BLaER1 treated with 17β-estradiol and CSF1 and Interleukin-3, amounts not matched to agents 10 nM and 100 nM (cell line): ENCODE measurements around the gene SETD3.
A peak's percentile ranks its signal among the peaks of the same experiment; 100 is the strongest.

Experiments
- H3K27ac ChIP-seq, 11 experiments: shearing (Covaris generic); formaldehyde crosslinking; 2 replicates each; pipeline ENCODE4 v1.8.1; 2022
- H3K27me3 ChIP-seq, 11 experiments: shearing (Covaris generic); formaldehyde crosslinking; 2 replicates each; pipeline ENCODE4 v1.8.1; 2022
- H3K36me3 ChIP-seq, 11 experiments: shearing (Covaris generic); formaldehyde crosslinking; 2 replicates each; pipeline ENCODE4 v1.8.1; 2022
- H3K4me1 ChIP-seq, 10 experiments: shearing (Covaris generic); formaldehyde crosslinking; 2 replicates each; pipeline ENCODE4 v1.8.1; 2022
- H3K4me2 ChIP-seq, 11 experiments: shearing (Covaris generic); formaldehyde crosslinking; 2 replicates each; pipeline ENCODE4 v1.8.1; 2022
- H3K4me3 ChIP-seq, 10 experiments: shearing (Covaris generic); formaldehyde crosslinking; 2 replicates each; pipeline ENCODE4 v1.8.1; 2022
- H3K9ac ChIP-seq, 11 experiments: shearing (Covaris generic); formaldehyde crosslinking; 2 replicates each; pipeline ENCODE4 v1.8.1; 2022
- H3K9me3 ChIP-seq, 11 experiments: shearing (Covaris generic); formaldehyde crosslinking; replicated peaks in 1 of 11; 2 replicates each; pipeline ENCODE4 v1.8.1; 2022
- H4K20me1 ChIP-seq, 11 experiments: shearing (Covaris generic); formaldehyde crosslinking; 2 replicates each; pipeline ENCODE4 v1.8.1; 2022
- Cebpa-rat ChIP-seq, 11 experiments: shearing (Covaris generic); IDR thresholded peaks; 2 replicates each; pipeline ENCODE4 v1.8.1; 2022

The SETD3 gene

DNA sequence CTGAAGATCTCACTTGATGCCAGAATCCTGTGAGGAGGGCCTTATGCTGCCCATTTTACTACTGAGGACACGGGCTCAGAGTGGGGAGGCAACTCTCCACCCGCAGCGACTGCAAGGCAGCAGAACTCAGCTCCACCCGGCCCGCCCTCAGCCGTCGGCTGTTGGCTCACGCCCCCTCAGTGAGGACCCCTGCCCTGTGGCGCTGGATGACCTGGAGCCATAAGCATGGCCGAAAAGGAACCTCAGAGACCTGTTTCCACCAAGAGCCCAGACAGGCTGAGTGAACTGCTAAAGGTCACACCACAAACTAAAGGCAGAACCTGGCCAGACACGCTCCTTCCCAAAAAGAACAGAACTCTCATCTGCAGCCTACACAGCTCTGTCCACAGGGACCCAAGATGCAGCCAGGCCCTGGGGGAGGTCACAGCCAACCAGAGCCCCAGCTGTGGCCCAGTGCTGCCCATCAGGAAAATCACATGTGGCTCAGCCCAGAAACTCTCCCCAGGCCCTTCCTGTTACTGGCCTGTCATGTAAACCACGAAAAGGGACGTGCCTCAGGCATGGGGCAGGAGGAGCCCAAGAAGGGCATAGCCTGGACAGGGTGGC is 33.4 kb upstream of the SETD3 start:
- Histone ChIP-seq H3K36me3 (peaks cover 35 to 58% (median 49%) of the 10 kb centered on the region in 11 experiments), H3K4me2 (peak overlapping the region in 4 of 11 experiments; percentile 6 to 64 (median 34); a peak in 7 of 22 replicates)

DNA sequence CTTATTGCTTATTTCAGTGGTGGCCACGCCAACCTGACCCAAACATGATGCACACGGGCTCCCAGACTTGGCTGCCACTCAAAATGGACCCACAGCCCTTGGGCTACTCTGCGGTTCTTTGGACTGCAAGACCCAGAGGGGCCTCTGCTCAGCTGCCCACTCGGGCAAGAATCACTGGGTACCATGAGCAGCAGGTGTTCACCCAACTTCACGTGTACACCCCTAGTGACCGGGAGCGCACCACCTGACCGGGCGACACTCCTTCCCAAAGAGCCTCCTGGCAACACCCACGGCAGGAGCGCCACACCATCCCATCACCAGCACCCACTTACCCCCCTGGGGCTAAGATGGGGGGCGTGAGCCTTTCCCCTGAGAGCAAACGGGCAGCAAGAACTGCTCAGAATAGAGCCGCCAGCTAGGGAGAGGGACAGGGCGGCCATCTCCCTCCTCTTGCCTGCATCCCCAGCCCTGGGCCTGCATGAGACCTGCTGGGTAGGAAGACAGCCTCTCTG is 32.6 kb upstream of the SETD3 start:
- no peaks in the 10 kb centered on the region for H3K27me3 ChIP-seq
- H3K4me1 ChIP-seq, result peaks cover 13 to 60% (median 38%) of the 10 kb centered on the region in 10 experiments; a peak in 19 of 20 replicates
- peaks cover 43 to 66% (median 57%) of the 10 kb centered on the region in 11 experiments for H3K36me3 ChIP-seq

More for the DNA sequence above, 33.4 kb upstream of the SETD3 start:
- Histone ChIP-seq H3K27me3 (no peaks in the 10 kb centered on the region), H3K9ac (peak overlapping the region in 6 of 11 experiments; percentile 7 to 33 (median 20); a peak in 4 of 22 replicates), H3K4me3 (no peak overlapping the region), H4K20me1 (peaks cover 18 to 97% (median 86%) of the 10 kb centered on the region in 11 experiments; a peak in 21 of 22 replicates), H3K4me1 (peaks cover 13 to 62% (median 41%) of the 10 kb centered on the region in 10 experiments; a peak in 19 of 20 replicates), H3K27ac (no peak overlapping the region; a peak in 1 of 22 replicates), H3K9me3 (no peaks in the 10 kb centered on the region)
- TF ChIP-seq Cebpa-rat (IDR thresholded peaks at IDR 0.05), result no peak

DNA sequence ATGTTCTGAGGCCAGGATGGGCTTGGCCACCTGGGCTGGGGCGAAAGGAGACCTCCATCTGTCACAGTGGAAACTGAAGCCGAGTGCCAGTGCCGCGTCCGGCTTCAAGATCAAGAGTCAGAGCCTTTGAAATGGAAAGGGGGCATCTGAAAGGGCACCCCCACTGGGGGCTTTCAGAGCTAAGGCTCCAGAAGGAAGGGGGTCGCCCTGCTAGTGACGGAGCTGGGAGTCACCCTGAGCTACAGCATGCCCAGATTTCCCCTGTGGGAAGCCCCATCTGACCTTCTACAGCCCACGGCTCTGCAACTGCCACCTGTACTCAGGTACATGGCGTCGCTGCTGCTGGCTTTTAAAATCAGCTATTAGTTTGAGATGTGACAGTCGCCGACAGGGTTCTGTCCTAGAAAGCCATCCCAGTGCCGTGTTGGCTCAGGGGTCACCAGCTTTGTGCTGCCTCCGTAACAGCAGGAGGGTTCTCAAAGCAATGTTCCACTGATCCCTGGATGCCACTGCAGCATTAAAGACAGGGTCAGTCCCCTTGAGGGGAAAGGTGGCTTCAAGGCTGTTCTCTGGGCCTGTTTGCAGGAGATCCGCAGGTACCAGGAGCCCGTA is 32.0 kb upstream of the SETD3 start:
- Histone ChIP-seq H4K20me1 (peaks cover 21 to 97% (median 86%) of the 10 kb centered on the region in 11 experiments; a peak in 21 of 22 replicates), H3K9ac (no peak overlapping the region; a peak in 1 of 22 replicates), H3K4me1 (peaks cover 13 to 55% (median 32%) of the 10 kb centered on the region in 10 experiments; a peak in 19 of 20 replicates), H3K9me3 (no peaks in the 10 kb centered on the region), H3K4me2 (no peak overlapping the region), H3K27ac (no peak overlapping the region), H3K36me3 (peaks cover 49 to 72% (median 63%) of the 10 kb centered on the region in 11 experiments), H3K27me3 (no peaks in the 10 kb centered on the region), H3K4me3 (no peak overlapping the region)
- no peak for TF ChIP-seq Cebpa-rat (IDR thresholded peaks at IDR 0.05)

More for the DNA sequence above, 32.6 kb upstream of the SETD3 start:
- Histone ChIP-seq H3K9ac (peak overlapping the region in 2 of 11 experiments; percentile 18 to 33; a peak in 2 of 22 replicates), H3K4me3 (no peak overlapping the region), H3K27ac (no peak overlapping the region), H3K4me2 (peak overlapping the region in 2 of 11 experiments; percentile 43 to 64; a peak in 4 of 22 replicates), H4K20me1 (peaks cover 21 to 97% (median 87%) of the 10 kb centered on the region in 11 experiments; a peak in 21 of 22 replicates), H3K9me3 (no peaks in the 10 kb centered on the region)
- TF ChIP-seq Cebpa-rat (IDR thresholded peaks at IDR 0.05), result no peak

DNA sequence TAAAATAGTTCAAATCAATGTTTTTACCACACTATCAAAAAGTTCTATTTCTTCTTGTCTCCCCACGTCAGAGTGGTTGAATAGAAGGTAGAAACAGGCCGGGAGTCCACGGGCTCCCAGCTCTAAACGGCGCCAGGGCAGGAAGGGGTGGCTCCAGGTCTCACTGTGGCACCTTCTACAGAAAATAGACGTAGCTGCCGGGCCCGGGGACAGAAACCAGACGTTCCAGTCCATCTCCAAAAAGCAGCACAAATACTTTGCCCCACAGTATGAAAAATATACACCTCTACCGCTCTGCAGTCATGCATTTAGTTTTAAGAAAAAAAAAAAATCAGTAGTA is 31.4 kb upstream of the SETD3 start:
- Histone ChIP-seq H3K36me3 (peaks cover 55 to 78% (median 69%) of the 10 kb centered on the region in 11 experiments), H4K20me1 (peaks cover 21 to 97% (median 81%) of the 10 kb centered on the region in 11 experiments; a peak in 21 of 22 replicates), H3K4me1 (peaks cover 13 to 49% (median 26%) of the 10 kb centered on the region in 10 experiments; a peak in 19 of 20 replicates), H3K4me2 (peak overlapping the region in 4 of 11 experiments; percentile 57 to 71 (median 63); a peak in 7 of 22 replicates), H3K9ac (peak overlapping the region in 6 of 11 experiments; percentile 19 to 57 (median 46); a peak in 8 of 22 replicates), H3K27ac (peak overlapping the region in 4 of 11 experiments; percentile 46 to 61 (median 50); a peak in 5 of 22 replicates), H3K4me3 (no peak overlapping the region), H3K27me3 (no peaks in the 10 kb centered on the region), H3K9me3 (no peaks in the 10 kb centered on the region)
- no peak for TF ChIP-seq Cebpa-rat (IDR thresholded peaks at IDR 0.05)

DNA sequence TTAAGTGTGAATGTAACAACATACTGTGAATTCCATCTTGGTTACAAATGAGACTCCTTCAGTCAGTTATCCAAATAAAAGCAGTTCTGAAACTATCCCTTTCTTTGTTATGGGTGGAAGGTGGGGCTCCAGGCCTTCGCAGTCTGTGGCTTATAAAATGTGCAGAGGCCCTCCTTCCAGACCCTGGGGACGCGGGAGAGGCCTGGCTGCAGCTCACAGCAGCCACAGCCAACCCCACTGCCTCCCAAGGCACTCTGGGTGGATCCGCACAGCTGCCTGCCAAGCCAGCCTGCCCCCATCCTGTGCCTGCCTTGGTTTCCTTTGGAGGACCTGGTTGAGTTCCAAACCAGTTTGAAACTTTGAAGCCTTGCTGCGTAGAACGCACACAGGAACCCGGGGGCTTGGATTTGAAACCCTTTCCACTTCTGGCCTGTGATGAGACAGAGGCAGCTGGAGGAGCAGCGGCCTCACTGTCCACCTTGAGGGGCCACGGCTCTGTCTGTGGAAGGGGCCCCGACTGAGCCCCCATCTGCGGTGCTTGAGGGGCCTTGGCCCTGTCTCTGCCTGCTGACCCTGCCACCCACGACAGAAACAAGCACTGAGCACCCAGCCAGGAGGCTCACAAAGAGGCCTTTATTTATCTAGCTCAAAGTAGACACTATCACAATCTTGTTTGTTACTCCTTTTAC is 30.9 kb upstream of the SETD3 start:
- Histone ChIP-seq H3K27ac (peak overlapping the region in 5 of 11 experiments; percentile 29 to 61 (median 47); a peak in 8 of 22 replicates), H3K9ac (peak overlapping the region in 7 of 11 experiments; percentile 19 to 57 (median 44); a peak in 10 of 22 replicates)

DNA sequence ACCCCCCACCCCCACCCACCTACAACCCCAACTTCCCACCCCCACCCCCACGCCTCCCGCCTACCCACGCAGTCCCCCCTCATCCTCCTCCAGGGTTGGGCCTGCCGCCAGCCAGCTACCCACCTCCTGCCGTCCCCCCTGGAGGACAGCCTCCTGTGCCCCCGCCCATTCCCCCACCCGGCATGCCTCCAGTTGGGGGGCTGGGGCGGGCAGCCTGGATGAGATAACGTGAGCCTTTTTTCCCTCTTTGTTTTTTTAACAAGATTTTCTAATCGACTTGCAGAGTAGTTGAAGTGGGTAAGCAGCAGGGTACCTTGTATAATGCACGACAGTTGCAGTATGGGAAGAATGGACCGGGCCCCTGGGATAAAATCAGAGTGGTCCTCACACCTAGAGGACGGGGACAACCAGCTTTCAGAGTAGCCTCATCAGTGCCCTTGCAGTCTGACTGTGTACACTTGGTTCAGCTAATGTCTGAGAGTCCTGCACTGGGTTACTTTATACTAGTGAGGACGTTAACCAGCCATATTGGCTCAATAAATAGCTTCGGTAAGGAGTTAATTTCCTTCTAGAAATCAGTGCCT is 30.0 kb upstream of the SETD3 start:
- peaks cover 69 to 92% (median 83%) of the 10 kb centered on the region in 11 experiments for H3K36me3 ChIP-seq
- 0 out of 22 replicates have a peak overlapping the region, but pooled peaks of 2 of the 11 experiments have one; percentile 53 to 61 for H3K27ac ChIP-seq
- H3K4me2 ChIP-seq, result peak overlapping the region in 7 of 11 experiments; percentile 6 to 71 (median 57); a peak in 9 of 22 replicates
- peaks cover 21 to 97% (median 75%) of the 10 kb centered on the region in 11 experiments; a peak in 21 of 22 replicates for H4K20me1 ChIP-seq
- H3K9ac ChIP-seq, result peak overlapping the region in 3 of 11 experiments; percentile 44 to 57 (median 48); a peak in 2 of 22 replicates
- peaks cover 13 to 39% (median 25%) of the 10 kb centered on the region in 10 experiments; a peak in 19 of 20 replicates for H3K4me1 ChIP-seq
- no peaks in the 10 kb centered on the region for H3K9me3 ChIP-seq
- no peak overlapping the region for H3K4me3 ChIP-seq
- no peaks in the 10 kb centered on the region for H3K27me3 ChIP-seq
- TF ChIP-seq Cebpa-rat (IDR thresholded peaks at IDR 0.05), result no peak

More for the DNA sequence above, 30.9 kb upstream of the SETD3 start:
- no peak for TF ChIP-seq Cebpa-rat (IDR thresholded peaks at IDR 0.05)
- Histone ChIP-seq H4K20me1 (peaks cover 21 to 97% (median 76%) of the 10 kb centered on the region in 11 experiments; a peak in 21 of 22 replicates), H3K9me3 (no peaks in the 10 kb centered on the region), H3K4me2 (peak overlapping the region in 7 of 11 experiments; percentile 10 to 71 (median 57); a peak in 13 of 22 replicates), H3K4me3 (no peak overlapping the region), H3K27me3 (no peaks in the 10 kb centered on the region), H3K36me3 (peaks cover 60 to 83% (median 74%) of the 10 kb centered on the region in 11 experiments), H3K4me1 (peaks cover 13 to 45% (median 25%) of the 10 kb centered on the region in 10 experiments; a peak in 19 of 20 replicates)

DNA sequence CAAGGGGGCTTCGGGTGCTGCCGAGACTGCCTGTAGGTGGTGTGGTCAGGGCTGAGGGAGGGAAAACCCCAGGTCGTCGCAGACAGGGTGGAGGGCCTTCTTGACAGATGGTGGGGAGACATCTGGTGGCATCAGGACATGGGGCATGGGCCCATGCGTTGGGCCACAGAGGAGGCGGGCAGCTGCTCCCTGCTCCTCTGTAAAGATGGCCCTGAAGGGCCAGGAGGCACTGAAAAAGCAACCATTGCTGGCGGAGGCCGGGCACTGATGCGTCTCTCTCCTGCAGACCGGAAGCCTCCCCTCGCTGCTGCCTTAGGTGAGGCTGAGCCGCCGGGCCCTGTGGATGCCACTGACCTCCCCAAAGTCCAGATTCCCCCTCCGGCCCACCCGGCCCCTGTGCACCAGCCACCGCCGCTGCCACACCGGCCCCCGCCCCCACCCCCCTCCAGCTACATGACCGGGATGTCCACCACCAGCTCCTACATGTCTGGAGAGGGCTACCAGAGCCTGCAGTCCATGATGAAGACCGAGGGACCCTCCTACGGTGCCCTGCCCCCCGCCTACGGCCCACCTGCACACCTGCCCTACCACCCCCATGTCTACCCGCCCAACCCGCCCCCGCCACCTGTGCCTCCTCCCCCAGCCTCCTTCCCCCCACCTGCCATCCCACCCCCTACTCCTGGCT is 29.4 kb upstream of the SETD3 start:
- Histone ChIP-seq H3K27ac (no peak overlapping the region), H3K4me1 (peaks cover 13 to 39% (median 25%) of the 10 kb centered on the region in 10 experiments; a peak in 19 of 20 replicates), H3K9ac (no peak overlapping the region), H3K27me3 (no peaks in the 10 kb centered on the region), H4K20me1 (peaks cover 21 to 96% (median 70%) of the 10 kb centered on the region in 11 experiments; a peak in 21 of 22 replicates), H3K4me3 (no peak overlapping the region), H3K36me3 (peaks cover 75 to 94% (median 88%) of the 10 kb centered on the region in 11 experiments), H3K9me3 (no peaks in the 10 kb centered on the region), H3K4me2 (no peak overlapping the region)
- no peak for TF ChIP-seq Cebpa-rat (IDR thresholded peaks at IDR 0.05)
